Measurements from ENCODE around the gene KCNH6.

The KCNH6 gene

GRCh38 chr17:63589646-63590045 lies 66.5 kb downstream of the KCNH6 start:
- H3K4me2 ChIP-seq (ENCODE audit: insufficient read depth, low read length): no peak overlapping the region
- ATAC-seq (ENCODE audit: insufficient read depth, low read depth) (no peak), DNase-seq (no peak)
- no peak overlapping the region for H3K9ac ChIP-seq (ENCODE audit: low read depth, low read length)
- TF ChIP-seq EZH2 (IDR thresholded peaks at IDR 0.05; ENCODE audit: borderline replicate concordance, low read depth, low read length, severe bottlenecking) (no peak), CTCF (IDR thresholded peaks at IDR 0.05; ENCODE audit: borderline replicate concordance, extremely low read depth, low read length, poor library complexity, severe bottlenecking) (no peak)
- no peaks in the 10 kb centered on the region for H3K27me3 ChIP-seq (ENCODE audit: insufficient read depth, low read length, poor library complexity)
- H4K20me1 ChIP-seq (ENCODE audit: insufficient read depth, low read length): no peaks in the 10 kb centered on the region
- H3K27ac ChIP-seq (ENCODE audit: low read length): no peak overlapping the region
- H3K9me3 ChIP-seq (ENCODE audit: insufficient read depth, low read length, severe bottlenecking): no peaks in the 10 kb centered on the region
- H3K36me3 ChIP-seq (ENCODE audit: insufficient read depth, low read length): peaks cover 80% of the 10 kb centered on the region
- peaks cover 4% of the 10 kb centered on the region; the same call in 1 of the 2 replicates for H3K4me1 ChIP-seq (ENCODE audit: insufficient read depth, low read length)
- H3K79me2 ChIP-seq (ENCODE audit: insufficient read depth, low read length): no peaks in the 10 kb centered on the region
- H2AFZ ChIP-seq (ENCODE audit: low read depth, low read length): no peak overlapping the region
- H3K4me3 ChIP-seq (ENCODE audit: low read depth in 1 of 2, low read length in 2 of 2): no peak overlapping the region

GRCh38 chr17:63592797-63593196 lies 69.6 kb downstream of the KCNH6 start:
- H3K4me3 ChIP-seq (ENCODE audit: low read depth in 1 of 2, low read length in 2 of 2): no peak overlapping the region
- no peaks in the 10 kb centered on the region for H3K9me3 ChIP-seq (ENCODE audit: insufficient read depth, low read length, severe bottlenecking)
- H3K9ac ChIP-seq (ENCODE audit: low read depth, low read length): no peak overlapping the region
- DNase-seq (no peak), ATAC-seq (ENCODE audit: insufficient read depth, low read depth) (no peak)
- H3K27ac ChIP-seq (ENCODE audit: low read length): no peak overlapping the region
- H2AFZ ChIP-seq (ENCODE audit: low read depth, low read length): no peak overlapping the region
- no peaks in the 10 kb centered on the region for H3K4me1 ChIP-seq (ENCODE audit: insufficient read depth, low read length)
- no peaks in the 10 kb centered on the region for H3K27me3 ChIP-seq (ENCODE audit: insufficient read depth, low read length, poor library complexity)
- no peaks in the 10 kb centered on the region for H3K79me2 ChIP-seq (ENCODE audit: insufficient read depth, low read length)
- H3K4me2 ChIP-seq (ENCODE audit: insufficient read depth, low read length): no peak overlapping the region
- H3K36me3 ChIP-seq (ENCODE audit: insufficient read depth, low read length): peaks cover 57% of the 10 kb centered on the region
- H4K20me1 ChIP-seq (ENCODE audit: insufficient read depth, low read length): no peaks in the 10 kb centered on the region
- TF ChIP-seq EZH2 (IDR thresholded peaks at IDR 0.05; ENCODE audit: borderline replicate concordance, low read depth, low read length, severe bottlenecking) (no peak), CTCF (IDR thresholded peaks at IDR 0.05; ENCODE audit: borderline replicate concordance, extremely low read depth, low read length, poor library complexity, severe bottlenecking) (no peak)

- H3K79me2 ChIP-seq (ENCODE audit: insufficient read depth, low read length): no peaks in the 10 kb centered on the region
- no peak overlapping the region for H2AFZ ChIP-seq (ENCODE audit: low read depth, low read length)
- H3K27me3 ChIP-seq (ENCODE audit: insufficient read depth, low read length, poor library complexity): no peaks in the 10 kb centered on the region
- no peaks in the 10 kb centered on the region for H3K9me3 ChIP-seq (ENCODE audit: insufficient read depth, low read length, severe bottlenecking)
- no peak overlapping the region for H3K4me3 ChIP-seq (ENCODE audit: low read depth in 1 of 2, low read length in 2 of 2)
- TF ChIP-seq EZH2 (IDR thresholded peaks at IDR 0.05; ENCODE audit: borderline replicate concordance, low read depth, low read length, severe bottlenecking) (no peak), CTCF (IDR thresholded peaks at IDR 0.05; ENCODE audit: borderline replicate concordance, extremely low read depth, low read length, poor library complexity, severe bottlenecking) (no peak)
- no peak for DNase-seq
- H4K20me1 ChIP-seq (ENCODE audit: insufficient read depth, low read length): no peaks in the 10 kb centered on the region
- no peak overlapping the region for H3K4me2 ChIP-seq (ENCODE audit: insufficient read depth, low read length)
- ATAC-seq (ENCODE audit: insufficient read depth, low read depth): no peak
- H3K4me1 ChIP-seq (ENCODE audit: insufficient read depth, low read length): peaks cover 7% of the 10 kb centered on the region
- H3K36me3 ChIP-seq (ENCODE audit: insufficient read depth, low read length): peaks cover 36% of the 10 kb centered on the region
- no peak overlapping the region for H3K9ac ChIP-seq (ENCODE audit: low read depth, low read length)
- H3K27ac ChIP-seq (ENCODE audit: low read length): no peak overlapping the region
Observed at GRCh38 chr17:63595132-63595531, 72.0 kb downstream of the KCNH6 start.

Measured in DND-41 (cell line).